Stimulated activated CD8-positive, alpha-beta memory T cell treated with anti-CD3 and anti-CD28 coated beads, Interleukin-15, amount 100 ng/mL, for 48 hours (primary cell): Measurements from ENCODE around the gene SCFD2.

Experiments used
- DNase-seq, 2 donors: peaks; one replicate each; pipeline ENCODE4 v3.0.0-alpha.2; 2020; ENCODE audit warnings: low read depth in 2 of 2

The SCFD2 gene

DNA sequence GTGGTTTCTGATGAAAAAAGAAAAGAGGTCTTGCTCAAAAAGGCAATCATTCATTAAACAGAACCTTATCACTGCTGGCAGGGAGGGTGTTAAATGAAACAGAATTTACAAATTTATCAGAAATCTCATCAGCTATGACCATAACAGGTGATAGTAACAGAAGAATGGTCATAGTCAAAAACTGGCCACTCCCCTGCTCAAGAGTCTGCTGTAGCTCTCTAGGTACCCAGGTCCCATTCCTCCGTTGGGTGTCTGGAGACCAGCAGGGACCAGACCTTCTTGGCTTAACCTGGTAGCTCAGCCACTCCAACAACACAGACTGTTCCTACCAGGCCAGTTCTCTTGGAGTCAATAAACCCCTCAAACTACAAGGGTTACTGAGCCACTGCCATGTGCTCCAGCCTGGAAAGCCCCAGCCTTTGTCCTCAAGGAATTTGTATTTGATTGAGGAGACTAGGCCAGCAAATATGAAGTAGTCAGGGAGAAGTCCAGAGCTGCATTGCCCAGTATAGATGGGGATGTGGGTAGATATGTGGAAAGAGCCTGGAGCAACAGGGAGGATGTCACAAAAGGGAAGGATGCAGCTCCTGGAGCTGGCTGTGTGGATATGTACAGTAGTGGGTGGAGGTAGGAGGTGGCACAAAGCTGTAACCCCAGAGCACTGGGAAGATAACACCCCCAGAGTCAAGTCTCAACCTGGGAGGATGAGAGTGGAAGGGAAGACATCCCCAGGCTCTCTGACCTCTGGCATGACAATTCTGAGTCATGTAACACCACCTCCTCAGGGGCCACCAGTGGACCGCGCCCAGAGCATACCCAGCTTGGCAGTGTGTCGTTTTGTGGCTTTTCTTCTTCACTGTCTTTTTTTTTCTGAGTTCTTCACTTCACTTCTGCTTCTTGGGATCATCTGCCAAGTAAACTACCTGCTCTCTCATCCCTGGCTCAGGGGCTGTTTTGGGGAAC, 481.9 kb downstream of the SCFD2 start:
- no peak for DNase-seq

DNA sequence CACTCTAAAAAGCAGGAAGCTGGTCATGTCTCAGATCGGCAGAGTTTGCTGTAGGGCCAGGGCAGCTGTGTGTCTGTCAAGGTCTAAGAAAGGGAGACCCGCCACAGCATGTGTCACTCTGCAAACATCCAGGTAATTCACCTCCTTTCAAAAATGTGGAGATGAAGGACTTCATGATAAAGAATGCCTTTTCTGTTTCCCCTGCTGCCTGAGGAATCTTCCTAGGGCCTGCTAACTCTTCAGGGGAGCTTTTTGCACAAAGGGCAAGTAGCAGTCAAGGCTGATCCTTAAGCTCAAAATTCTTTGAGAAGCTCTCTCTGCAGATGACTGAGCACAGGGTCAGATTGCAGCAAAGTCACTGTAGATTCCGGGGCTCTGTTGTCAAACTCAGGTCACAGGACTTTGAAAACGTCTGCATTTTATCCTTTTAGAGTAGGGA, 482.7 kb downstream of the SCFD2 start:
- no peak for DNase-seq

DNA sequence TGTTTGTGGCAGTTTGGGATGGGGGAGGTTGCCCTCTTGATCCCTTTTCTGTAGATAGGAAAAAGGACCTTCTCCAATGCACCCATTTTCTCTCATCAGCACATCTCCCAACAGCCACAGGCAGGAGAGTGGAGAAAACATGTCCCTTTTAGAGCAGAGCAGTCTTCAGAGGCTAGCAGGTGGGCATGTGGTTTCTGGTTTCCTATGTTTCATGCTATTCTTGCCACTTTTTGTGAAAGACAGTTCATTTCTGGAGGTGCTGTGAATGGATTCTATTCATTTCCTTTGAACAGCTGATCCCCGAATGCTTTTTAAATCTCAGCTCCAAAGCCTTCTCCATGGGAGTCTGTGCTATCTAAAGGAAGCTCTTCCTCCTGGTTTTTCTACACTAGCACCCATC, 484.9 kb downstream of the SCFD2 start:
- DNase-seq: no peak

- DNase-seq: no peak
These were observed 486.4 kb downstream of the SCFD2 start for GRCh38 chr4:52879471-52879870.

GRCh38 chr4:52877694-52878093, 488.2 kb downstream of the SCFD2 start:
- no peak for DNase-seq

- no peak for DNase-seq
These were observed 488.8 kb downstream of the SCFD2 start for GRCh38 chr4:52877036-52877435.

- DNase-seq: no peak
These were observed 489.8 kb downstream of the SCFD2 start for GRCh38 chr4:52876069-52876468.

GRCh38 chr4:52874948-52875347, 490.9 kb downstream of the SCFD2 start:
- no peak for DNase-seq

GRCh38 chr4:52873861-52874343, 492.0 kb downstream of the SCFD2 start:
- DNase-seq: no peak

DNA sequence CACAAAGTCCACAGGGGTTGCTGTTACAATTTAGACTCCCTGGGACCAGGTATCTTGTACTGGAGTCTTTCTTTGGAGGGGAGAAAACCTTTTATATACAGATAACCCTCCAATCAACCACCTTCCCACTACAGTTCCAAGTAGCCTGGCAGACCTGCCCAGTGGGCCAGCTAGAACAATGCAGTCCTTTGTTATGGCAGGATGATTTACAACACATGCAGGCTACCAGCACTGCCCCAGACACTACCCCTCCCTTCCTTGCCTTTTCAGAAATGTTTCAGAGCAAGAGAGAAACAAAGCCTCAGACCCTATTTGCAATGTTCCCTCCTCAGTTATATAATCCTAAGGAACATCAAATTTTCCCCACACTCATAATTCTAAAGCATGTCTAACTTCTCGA, 492.7 kb downstream of the SCFD2 start:
- no peak for DNase-seq

GRCh38 chr4:52870225-52870624, 495.6 kb downstream of the SCFD2 start:
- no peak for DNase-seq

- no peak for DNase-seq
These were observed 496.2 kb downstream of the SCFD2 start for GRCh38 chr4:52869656-52870055.

GRCh38 chr4:52869196-52869595, 496.7 kb downstream of the SCFD2 start:
- DNase-seq: no peak

GRCh38 chr4:52868133-52868532, 497.7 kb downstream of the SCFD2 start:
- DNase-seq: no peak

DNA sequence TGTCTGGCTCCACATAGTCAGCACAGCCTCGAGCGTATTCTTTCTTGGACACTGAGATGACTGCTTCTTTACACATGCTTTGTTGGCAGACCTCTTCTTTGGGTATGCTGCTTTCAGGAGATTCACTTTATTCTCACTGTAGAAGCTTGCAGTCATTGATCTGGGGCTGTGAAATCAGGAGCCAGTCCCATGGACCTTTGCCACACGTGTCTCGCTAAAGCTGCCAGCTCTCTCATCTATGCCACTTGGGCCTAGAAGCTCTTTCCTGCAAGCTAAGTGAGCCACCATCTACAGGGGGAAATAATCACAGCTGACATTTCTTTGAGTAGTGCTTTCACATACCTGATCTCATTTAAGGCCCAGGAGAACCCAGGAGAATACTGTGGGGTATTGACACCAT, 498.7 kb downstream of the SCFD2 start:
- no peak for DNase-seq

GRCh38 chr4:52866734-52867133, 499.1 kb downstream of the SCFD2 start:
- DNase-seq: no peak

- DNase-seq: no peak
These were observed 500.6 kb downstream of the SCFD2 start for GRCh38 chr4:52865300-52865699.

- no peak for DNase-seq
These were observed 501.1 kb downstream of the SCFD2 start for GRCh38 chr4:52864793-52865192.

- no peak for DNase-seq
These were observed 502.5 kb downstream of the SCFD2 start for GRCh38 chr4:52863324-52863723.

DNA sequence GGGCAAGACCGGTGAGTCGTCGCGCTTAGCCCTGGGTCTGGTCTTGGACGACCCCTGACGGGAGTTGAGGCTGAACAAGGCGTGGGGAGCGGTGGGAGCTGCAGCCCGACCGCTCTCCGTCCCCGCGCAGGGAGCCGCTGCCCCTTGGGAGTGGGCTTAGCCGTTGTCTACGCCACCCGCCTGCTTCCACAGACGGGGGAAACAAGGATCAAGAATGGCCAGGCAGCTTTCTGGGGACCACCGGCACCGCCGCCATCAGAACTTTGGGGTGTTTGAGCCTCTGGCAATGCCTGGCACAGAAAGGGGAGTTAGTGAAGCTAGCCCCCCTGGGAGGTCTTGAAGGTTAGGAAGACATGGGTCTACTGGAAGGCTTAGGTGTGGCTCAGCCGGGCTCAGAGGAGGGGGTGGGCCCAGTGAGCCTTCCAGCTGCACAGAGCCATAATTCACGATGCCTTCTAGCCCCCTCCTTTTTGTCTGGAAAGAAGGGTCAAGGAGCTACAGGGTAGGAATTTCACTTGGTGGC, 503.2 kb downstream of the SCFD2 start:
- DNase-seq: no peak

DNA sequence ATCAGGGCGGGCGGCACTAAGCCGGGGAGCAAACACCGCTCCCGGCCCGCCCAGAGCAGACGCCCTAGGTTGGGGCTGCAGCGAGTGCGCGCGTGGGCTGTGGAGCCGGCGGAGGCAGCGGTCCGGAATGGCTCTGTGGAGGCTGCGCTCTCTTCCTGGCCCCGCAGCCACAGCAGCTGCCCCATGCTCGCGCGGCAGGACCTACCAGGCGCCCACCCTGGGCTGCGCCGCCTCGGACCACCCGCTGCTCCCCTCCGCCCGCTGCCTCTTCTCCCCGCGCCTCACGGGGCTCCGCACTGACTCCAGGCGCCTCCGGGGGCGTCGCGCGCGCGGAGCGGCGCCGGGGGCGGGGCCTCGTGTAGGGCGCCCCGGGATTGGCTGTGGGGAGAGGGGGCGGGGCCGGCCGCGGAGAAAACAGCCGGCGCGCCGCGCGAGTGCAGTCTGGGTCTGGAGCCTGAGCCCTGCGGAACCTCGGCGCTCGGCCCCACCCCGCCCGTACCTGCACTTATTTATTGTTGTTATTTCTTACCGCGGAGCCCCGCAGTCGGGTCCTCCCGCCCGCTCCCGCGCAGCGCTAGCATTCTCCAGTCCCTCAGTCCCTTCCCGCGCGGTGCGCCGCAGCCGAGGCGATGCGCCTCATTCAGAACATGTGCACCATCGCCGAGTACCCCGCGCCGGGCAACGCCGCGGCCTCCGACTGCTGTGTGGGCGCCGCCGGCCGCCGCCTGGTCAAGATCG, 503.8 kb downstream of the SCFD2 start, which contains the start of gene RASL11B:
TSS of gene RASL11B (plus strand) at position 439 of the 738 bp plus-strand sequence. CDS start at position 630, 191 bp downstream.
- peak; percentile 68 to 79 for DNase-seq

DNA sequence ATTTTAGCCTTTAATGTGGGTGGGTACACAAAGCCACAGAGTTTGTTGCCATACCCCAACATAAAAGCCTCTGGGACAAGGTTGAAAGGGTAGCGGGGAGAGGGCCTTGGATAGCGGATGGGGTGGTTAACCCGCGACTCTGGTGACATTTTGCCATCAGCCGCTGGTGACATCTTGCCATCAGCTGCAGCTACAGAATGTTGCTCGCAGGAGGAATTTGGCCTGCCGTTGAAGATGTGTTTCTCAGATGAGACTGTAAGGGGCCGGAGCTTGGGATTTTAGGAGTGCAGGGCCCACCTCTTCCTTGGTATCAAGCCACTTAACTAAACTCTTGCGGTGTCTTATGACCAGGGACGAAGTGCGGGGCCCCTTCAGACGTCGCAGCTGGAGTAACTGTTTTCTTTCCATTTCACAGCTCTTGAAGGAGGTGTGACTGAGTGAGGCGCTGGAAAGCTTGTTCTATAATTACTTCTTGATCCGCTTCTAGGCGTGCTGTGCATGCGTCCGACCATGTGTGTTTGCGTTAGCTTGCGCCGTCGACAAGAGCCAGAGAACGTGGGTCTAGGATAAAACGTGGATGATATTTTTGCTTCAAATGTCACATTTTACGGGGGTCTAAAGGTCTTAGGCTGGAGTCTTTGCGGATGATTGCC, 504.6 kb downstream of the SCFD2 start:
- DNase-seq: no peak
